NB4 (cell line): ENCODE results near the gene PRMT7.
A peak's percentile ranks its signal among the peaks of the same experiment; 100 is the strongest.

Source experiments
- MAX ChIP-seq: IDR thresholded peaks from 2 replicates; pipeline ENCODE4 v1.6.1; 2011; ENCODE audit warnings: low read depth, low read length
- MYC ChIP-seq: IDR thresholded peaks from 2 replicates; pipeline ENCODE4 v1.6.1; 2011; ENCODE audit warnings: low read depth, low read length
- POLR2A ChIP-seq: IDR thresholded peaks from 2 replicates; pipeline ENCODE4 v1.6.1; 2011; ENCODE audit warnings: mild to moderate bottlenecking; ENCODE audit not compliant: insufficient read length; ENCODE audit errors: extremely low read depth
- TF ChIP-seq, protein P1 (sequence below): IDR thresholded peaks from one replicate; pipeline ENCODE4 v1.5.1; 2012; ENCODE audit warnings: low read depth, low read length

GRCh38 chr16:68367030-68367429 is 56.2 kb downstream of the PRMT7 start:
- TF ChIP-seq, protein P1, sequence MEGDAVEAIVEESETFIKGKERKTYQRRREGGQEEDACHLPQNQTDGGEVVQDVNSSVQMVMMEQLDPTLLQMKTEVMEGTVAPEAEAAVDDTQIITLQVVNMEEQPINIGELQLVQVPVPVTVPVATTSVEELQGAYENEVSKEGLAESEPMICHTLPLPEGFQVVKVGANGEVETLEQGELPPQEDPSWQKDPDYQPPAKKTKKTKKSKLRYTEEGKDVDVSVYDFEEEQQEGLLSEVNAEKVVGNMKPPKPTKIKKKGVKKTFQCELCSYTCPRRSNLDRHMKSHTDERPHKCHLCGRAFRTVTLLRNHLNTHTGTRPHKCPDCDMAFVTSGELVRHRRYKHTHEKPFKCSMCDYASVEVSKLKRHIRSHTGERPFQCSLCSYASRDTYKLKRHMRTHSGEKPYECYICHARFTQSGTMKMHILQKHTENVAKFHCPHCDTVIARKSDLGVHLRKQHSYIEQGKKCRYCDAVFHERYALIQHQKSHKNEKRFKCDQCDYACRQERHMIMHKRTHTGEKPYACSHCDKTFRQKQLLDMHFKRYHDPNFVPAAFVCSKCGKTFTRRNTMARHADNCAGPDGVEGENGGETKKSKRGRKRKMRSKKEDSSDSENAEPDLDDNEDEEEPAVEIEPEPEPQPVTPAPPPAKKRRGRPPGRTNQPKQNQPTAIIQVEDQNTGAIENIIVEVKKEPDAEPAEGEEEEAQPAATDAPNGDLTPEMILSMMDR: peak; percentile 16
- TF ChIP-seq POLR2A: no peak
- no peak for TF ChIP-seq MAX
- TF ChIP-seq MYC: no peak
